Testis (tissue), 3 donors: ENCODE measurements around the gene RAP1GAP2. TPM values are rescaled to one million over a fixed set of nuclear protein-coding genes. Genes with fewer than 3 reads are reported as not detected.

Source experiments
- DNase-seq: peaks from one replicate; pipeline ENCODE4 v3.0.0-alpha.2; 2019
- H3K27ac ChIP-seq, 2 donors: fragments of 200-600 bp; sonication (generic); one replicate each; pipeline ENCODE4 v1.5.1; 2019
- H3K27me3 ChIP-seq: fragments of 200-600 bp; sonication (generic); one replicate; pipeline ENCODE4 v1.5.1; 2019
- H3K36me3 ChIP-seq: fragments of 200-600 bp; sonication (generic); one replicate; pipeline ENCODE4 v1.5.1; 2017; ENCODE audit warnings: low read depth; ENCODE audit errors: missing control alignments
- H3K4me1 ChIP-seq: fragments of 200-600 bp; sonication (generic); one replicate; pipeline ENCODE4 v1.5.1; 2019
- H3K4me3 ChIP-seq, 2 donors: fragments of 200-600 bp; sonication (generic); one replicate each; pipeline ENCODE4 v1.5.1; 2017 to 2019
- H3K9me3 ChIP-seq: fragments of 200-600 bp; sonication (generic); one replicate; pipeline ENCODE4 v1.5.1; 2017
- CTCF ChIP-seq, 3 experiments: fragments of 450-650 bp in 2 of 3; fragments of 200-600 bp in 1 of 3; sonication (generic) in 1 of 3; IDR thresholded peaks; one replicate each; pipeline ENCODE4 v1.5.1; 2016 to 2019; ENCODE audit warnings: antibody characterized with exemption in 3 of 3, mild to moderate bottlenecking in 2 of 3, moderate library complexity in 1 of 3
- POLR2A ChIP-seq: fragments of 450-650 bp; IDR thresholded peaks from one replicate; pipeline ENCODE4 v1.6.1; 2017; ENCODE audit warnings: antibody characterized with exemption, mild to moderate bottlenecking, moderate library complexity
- WGBS, 2 donors: methylation state at CpG; one replicate each; pipeline ENCODE4 v1.1.5; 2018; 5-methylcytosine and 5-hydroxymethylcytosine counted together
- intact Hi-C: fragments of 100-400 bp; cut with DNase I; formaldehyde crosslinking; loops from one replicate; pipeline ENCODE4 v1.15.1; 2023; ENCODE audit warnings: low total_unique reads
- polyA plus RNA-seq: library from polyadenylated mRNA; stranded (reverse); fragments of 350-450 nt; fragmentation: Illumina TruSeq; extraction: RNeasy Lipid Tissue Mini Kit (QIAGEN cat#74804); gene quantifications from one replicate; pipeline ENCODE4 v1.2.3, GENCODE V29; 2014; ENCODE audit warnings: low read depth, low replicate concordance; ENCODE audit not compliant: insufficient read depth
- total RNA-seq, 2 donors: library from RNA; depleted of rRNA; stranded (reverse); fragments of >200 nt; gene quantifications; one replicate each; pipeline ENCODE4 v1.2.3, GENCODE V29; 2016

Gene RAP1GAP2
- total and polyA plus RNA-seq, 3 donors from 2014 or later, result 10.4 to 21.7 (median 15.1) TPM

GRCh38 chr17:2751491-2751890, 44.7 kb upstream of the RAP1GAP2 start:
- no peaks in the 10 kb centered on the region for H3K27me3 ChIP-seq
- intact Hi-C loops, result no loop called here
- WGBS, 2 donors, result 74 to 82% methylated on average over 2 of the region's 2 CpGs
- H3K9me3 ChIP-seq, result no peaks in the 10 kb centered on the region
- H3K4me3 ChIP-seq, result no peak overlapping the region
- no peaks in the 10 kb centered on the region for H3K36me3 ChIP-seq
- no peak for DNase-seq
- peaks cover 4% of the 10 kb centered on the region for H3K4me1 ChIP-seq
- H3K27ac ChIP-seq, result no peak overlapping the region
- TF ChIP-seq POLR2A (no peak), CTCF (IDR thresholded peaks at IDR 0.05) (no peak)

GRCh38 chr17:2755891-2756724, 40.1 kb upstream of the RAP1GAP2 start:
- H3K36me3 ChIP-seq, result no peaks in the 10 kb centered on the region
- intact Hi-C loops, result no loop called here
- no peak for DNase-seq
- no peak overlapping the region for H3K27ac ChIP-seq
- H3K27me3 ChIP-seq, result no peaks in the 10 kb centered on the region
- no peaks in the 10 kb centered on the region for H3K9me3 ChIP-seq
- peak overlapping the region; percentile 39 to 43 for H3K4me3 ChIP-seq
- H3K4me1 ChIP-seq, result peaks cover 4% of the 10 kb centered on the region
- TF ChIP-seq CTCF (IDR thresholded peaks at IDR 0.05), result no peak
- TF ChIP-seq POLR2A, result no peak
- 0% methylated on average over 10 to 37 of the region's 46 CpGs for WGBS, 2 donors

- Histone ChIP-seq H3K9me3 (no peaks in the 10 kb centered on the region), H3K27me3 (no peaks in the 10 kb centered on the region), H3K4me3 (no peak overlapping the region), H3K4me1 (peaks cover 4% of the 10 kb centered on the region), H3K36me3 (no peaks in the 10 kb centered on the region), H3K27ac (no peak overlapping the region)
- TF ChIP-seq CTCF (IDR thresholded peaks at IDR 0.05) (no peak), POLR2A (no peak)
- intact Hi-C loops, result no loop called here
- WGBS, 2 donors, result 84% methylated on average over 4 of the region's 4 CpGs
- no peak for DNase-seq
These were observed 37.4 kb upstream of the RAP1GAP2 start for GRCh38 chr17:2758870-2759269.

- WGBS, 2 donors, result 39 to 67% methylated on average over 8 to 12 of the region's 12 CpGs
- no peaks in the 10 kb centered on the region for H3K9me3 ChIP-seq
- H3K27me3 ChIP-seq, result no peaks in the 10 kb centered on the region
- H3K27ac ChIP-seq, result no peak overlapping the region
- no peak overlapping the region for H3K4me3 ChIP-seq
- DNase-seq, result no peak
- H3K36me3 ChIP-seq, result no peaks in the 10 kb centered on the region
- intact Hi-C loops, result no loop called here
- H3K4me1 ChIP-seq, result no peaks in the 10 kb centered on the region
- TF ChIP-seq POLR2A (no peak), CTCF (IDR thresholded peaks at IDR 0.05) (no peak)
These were observed 26.1 kb upstream of the RAP1GAP2 start for GRCh38 chr17:2770129-2770528.

GRCh38 chr17:2775206-2775605, 21.0 kb upstream of the RAP1GAP2 start:
- intact Hi-C loops, result no loop called here

More at GRCh38 chr17:2775206-2775605, 21.0 kb upstream of the RAP1GAP2 start:
- H3K27me3 ChIP-seq, result no peaks in the 10 kb centered on the region
- no peak overlapping the region for H3K27ac ChIP-seq
- DNase-seq, result no peak
- H3K4me3 ChIP-seq, result no peak overlapping the region
- TF ChIP-seq CTCF (IDR thresholded peaks at IDR 0.05), result no peak
- no peak for TF ChIP-seq POLR2A
- H3K36me3 ChIP-seq, result no peaks in the 10 kb centered on the region
- WGBS, 2 donors, result 65 to 70% methylated on average over 6 of the region's 6 CpGs
- H3K4me1 ChIP-seq, result peaks cover 4% of the 10 kb centered on the region
- H3K9me3 ChIP-seq, result no peaks in the 10 kb centered on the region
